Vagina (tissue), 2 donors: Measurements from ENCODE around the gene LIMK2.

Experiments used
- CTCF ChIP-seq, 3 experiments: fragments of 450-650 bp in 2 of 3; fragments of 200-600 bp in 1 of 3; sonication (generic) in 1 of 3; IDR thresholded peaks; one replicate each; pipeline ENCODE4 v1.5.1; 2017 to 2019; ENCODE audit warnings: antibody characterized with exemption in 3 of 3, mild to moderate bottlenecking in 2 of 3, moderate library complexity in 2 of 3
- POLR2A ChIP-seq, 2 donors: fragments of 450-650 bp; IDR thresholded peaks; one replicate each; pipeline ENCODE4 v1.6.1; 2017; ENCODE audit warnings: antibody characterized with exemption in 2 of 2, mild to moderate bottlenecking in 2 of 2, moderate library complexity in 2 of 2
- POLR2AphosphoS5 ChIP-seq, 2 donors: sonication (generic); formaldehyde crosslinking; IDR thresholded peaks; one replicate each; pipeline ENCODE4 v1.9.0; 2017; ENCODE audit warnings: antibody characterized with exemption in 2 of 2, mild to moderate bottlenecking in 2 of 2, low read depth in 1 of 2; ENCODE audit not compliant: insufficient read depth in 1 of 2

- TF ChIP-seq CTCF (IDR thresholded peaks at IDR 0.05) (no peak), POLR2AphosphoS5 (IDR thresholded peaks at IDR 0.05; ENCODE audit: insufficient read depth in 1 of 2, low read depth in 1 of 2) (no peak), POLR2A (IDR thresholded peaks at IDR 0.05) (no peak)
These were observed 35.2 kb upstream of the LIMK2 start for GRCh38 chr22:31176923-31177322.
